Right hindlimb (tissue), 1 donor: ENCODE measurements around the gene HIC1.
A peak's percentile ranks its signal among the peaks of the same experiment; 100 is the strongest.

ENCODE experiments used
- DNase-seq: peaks from one replicate; pipeline ENCODE4 v3.0.0-alpha.2; 2018

HIC1 gene

DNA sequence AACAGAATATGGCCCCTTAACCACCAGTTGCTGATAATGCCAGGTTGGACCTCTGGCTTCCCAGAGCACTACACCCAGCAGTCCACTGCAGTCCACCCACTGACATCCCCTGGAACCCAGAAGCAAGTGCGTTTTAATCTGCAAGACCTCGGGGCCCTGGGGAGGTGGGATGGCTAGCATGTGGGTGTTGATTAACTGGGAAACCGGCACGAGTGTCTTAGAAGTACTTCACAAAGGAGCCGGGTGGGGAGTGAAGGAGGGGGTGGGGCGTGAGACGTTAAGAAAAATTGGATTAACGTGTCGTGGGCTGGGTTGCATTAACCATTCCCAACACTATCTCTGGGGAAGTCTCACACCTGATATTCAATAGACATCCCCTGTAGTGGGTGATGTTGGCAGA is 6.1 kb upstream of the HIC1 start:
- DNase-seq = no peak

DNA sequence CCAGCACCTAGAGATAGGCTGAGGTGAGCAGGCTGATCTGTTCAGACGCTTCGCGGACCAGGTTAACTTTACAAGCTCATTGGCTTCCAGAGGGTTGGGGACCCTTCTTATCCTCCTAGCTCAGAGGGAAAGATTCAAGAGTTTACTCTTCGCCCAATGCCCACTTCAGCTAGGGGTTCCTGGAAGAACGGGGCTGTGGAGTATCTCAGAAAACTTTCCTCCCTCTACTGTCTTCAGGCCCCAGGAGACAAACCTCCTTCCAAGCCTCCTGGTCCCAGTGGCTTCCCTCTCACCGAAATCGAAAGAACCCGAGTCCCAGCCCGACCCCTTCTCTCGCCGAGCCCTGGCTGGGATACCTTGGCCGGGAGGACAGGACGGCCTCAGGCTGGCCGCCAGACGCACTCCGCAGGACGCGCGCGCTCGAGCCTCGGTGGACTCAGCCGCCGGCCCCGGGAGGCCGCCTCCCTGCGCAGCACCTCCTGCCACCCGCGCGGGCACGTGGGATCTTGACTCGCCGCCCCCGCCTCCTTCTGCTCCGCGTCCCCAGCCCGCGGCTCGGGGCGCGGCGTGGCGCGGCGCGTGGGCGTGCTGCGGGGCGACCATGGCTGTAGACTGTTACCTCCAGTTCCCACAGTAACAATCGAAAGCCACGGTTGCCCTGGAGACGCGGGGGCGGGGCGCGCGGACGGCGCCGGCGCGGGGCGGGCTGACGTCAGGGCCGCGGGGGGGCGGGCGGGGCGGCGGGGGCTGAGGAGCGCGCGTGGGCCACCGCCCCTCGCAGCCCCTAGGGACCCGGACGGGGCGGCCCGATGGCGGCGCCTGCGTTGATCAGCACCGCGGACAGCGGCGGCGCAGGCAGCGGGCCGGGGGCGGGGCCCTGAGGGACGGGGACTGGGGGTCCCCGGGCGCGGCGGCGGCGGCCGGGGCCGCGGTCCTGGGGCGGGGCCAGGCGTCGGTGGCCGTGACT is 5.3 kb upstream of the HIC1 start:
- peak; percentile 93 for DNase-seq

DNA sequence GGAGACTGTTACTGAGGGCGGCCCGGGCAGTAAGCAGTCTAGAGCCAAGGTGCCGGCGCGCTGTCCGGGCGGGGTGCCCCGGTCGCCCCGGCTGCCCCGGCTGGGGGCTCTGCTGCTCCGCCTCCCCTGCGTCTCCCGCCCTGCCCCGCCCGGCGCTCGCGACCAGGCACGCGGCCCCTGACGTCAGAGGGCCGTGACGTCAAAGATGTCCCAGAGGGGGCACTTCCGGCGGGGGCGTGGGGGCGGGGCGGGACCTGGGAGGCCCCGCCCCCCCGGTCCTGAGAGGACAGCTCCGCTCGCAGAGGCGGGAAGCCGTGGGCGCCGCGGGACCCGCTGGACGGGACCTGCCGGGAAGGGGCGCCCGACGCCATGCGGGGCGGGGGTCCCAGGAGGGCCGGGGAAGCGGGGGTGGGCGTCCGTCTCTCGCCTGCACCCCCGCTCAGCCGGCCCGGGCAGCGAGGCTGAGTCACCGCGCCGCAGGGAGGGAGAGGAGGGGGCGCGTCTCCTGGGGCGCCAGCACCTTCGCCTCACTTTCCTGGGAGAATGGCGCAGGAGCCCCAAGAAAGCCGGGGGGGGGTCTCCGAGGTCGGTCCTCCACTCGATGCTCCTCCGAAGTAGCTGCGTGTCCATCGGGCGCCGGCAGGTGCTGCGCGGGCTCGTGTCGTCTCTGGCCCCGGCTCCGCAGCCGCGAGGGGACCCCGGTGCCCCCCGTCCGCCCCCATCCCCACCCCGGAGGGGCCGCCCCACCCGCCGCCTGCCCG is 4.4 kb upstream of the HIC1 start:
- DNase-seq = peak; percentile 81

DNA sequence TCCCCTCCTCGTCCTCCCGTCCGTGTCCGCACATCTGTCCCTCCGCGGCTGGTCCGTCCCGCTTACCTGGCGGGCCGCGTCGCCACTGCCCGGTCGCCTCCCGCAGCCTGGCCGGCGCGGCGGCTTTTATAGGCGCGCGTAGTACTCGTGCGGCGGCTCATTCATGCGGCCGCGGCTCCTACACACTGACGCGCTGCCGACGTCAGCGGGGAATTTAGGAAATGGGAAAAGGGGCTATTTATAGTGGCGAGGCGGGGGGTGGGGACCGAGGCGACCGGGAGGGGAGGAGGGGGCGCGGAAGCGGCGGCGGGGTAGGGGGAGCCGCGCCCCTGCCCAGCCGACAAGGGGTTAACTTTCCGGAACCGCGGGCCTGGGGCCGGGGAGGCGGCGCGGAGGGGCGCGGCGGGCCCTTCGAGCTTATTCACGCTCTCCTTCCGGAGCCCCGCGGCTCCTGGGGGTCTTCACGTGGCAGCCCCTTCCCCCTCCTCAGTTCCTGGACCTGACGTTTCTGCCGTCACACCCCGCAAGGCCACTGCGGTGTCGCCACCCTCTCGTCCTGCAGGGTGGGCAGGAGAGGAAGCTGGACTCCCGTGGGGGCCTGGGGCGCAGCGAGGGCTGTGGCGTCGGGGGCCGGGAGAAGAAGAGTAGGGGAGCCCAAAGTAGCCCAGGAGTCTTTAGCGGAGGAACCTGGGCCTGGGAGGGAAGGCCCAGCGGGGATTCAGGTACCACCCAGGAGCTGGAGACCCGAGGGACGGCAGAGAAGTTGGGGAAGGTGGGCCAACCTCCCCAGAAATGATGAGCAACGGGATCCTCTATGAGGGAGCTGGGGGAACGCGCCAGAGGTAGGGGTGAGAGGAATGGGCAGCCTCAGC is 3.6 kb upstream of the HIC1 start:
- peak; percentile 53 for DNase-seq

DNA sequence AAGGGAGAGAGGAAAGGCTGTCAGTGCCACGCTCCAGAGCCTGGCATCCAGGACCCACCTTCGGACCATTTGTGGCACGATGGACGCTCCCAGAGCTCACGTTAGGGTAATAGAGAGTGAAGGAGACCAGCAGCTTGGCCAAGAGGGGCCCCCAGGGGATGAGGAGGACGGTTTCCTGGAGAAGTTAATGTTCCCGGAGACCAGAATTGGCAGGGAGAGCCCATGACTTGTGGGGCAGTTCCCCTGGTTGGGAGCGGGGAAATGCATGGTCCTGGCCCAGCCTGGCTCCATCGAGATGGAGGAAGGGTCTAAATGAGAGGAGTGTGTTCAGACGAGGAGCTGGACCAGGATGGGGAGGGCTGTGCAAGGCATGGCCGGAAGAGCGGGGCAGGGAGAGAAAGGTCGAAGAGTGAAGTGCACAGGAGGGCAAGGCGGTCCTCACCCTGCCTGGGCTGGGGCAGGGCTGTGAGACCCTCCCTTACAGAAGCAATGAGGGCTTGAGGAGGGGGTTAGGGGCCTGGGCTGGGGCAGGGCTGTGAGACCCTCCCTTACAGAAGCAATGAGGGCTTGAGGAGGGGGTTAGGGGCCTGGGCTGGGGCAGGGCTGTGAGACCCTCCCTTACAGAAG is 2.9 kb upstream of the HIC1 start:
- peak; percentile 41 for DNase-seq

DNA sequence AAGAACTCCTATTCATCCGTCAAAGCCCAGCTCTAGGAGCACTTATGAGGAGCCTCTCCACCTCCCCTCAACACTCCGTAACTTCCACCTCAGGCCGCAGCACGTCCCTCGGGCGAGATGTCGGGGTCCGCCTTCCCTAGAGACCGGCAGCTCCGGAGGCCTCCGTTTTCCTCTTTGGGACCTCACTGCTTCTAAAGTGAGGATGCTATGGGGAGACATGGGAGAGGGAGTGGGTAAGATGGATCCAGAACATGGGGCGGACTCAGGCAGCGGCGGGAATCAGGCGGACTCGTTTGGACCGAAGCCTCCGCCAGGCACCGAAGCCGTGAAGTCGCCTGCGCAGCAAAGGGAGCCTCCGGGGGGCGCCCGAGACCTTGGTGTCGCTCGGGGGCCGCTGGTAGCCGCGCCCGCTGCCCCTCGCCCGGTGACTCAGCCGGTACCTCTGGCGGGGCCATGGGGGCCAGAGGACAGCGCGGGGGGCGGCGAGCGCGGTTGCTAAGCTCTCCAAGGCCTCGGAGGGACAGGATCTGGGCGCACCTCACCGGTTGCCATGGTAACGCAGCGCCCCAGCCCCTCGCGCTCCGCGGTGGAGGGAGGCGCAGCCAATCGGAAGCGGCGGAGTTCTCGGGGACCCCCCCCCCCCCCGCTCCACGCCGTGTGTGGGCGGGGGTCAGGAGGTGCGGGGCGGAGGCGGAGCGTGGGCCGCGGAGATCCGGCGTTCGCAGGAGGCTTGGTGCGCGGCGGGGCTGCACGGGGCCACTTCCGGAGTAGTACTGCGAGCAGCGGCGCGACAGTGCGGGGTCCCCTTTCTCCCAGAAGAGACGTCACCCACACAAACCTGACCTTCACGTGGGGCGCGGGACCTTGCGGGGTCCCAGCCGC is 1.3 kb upstream of the HIC1 start:
- peak; percentile 86 for DNase-seq

DNA sequence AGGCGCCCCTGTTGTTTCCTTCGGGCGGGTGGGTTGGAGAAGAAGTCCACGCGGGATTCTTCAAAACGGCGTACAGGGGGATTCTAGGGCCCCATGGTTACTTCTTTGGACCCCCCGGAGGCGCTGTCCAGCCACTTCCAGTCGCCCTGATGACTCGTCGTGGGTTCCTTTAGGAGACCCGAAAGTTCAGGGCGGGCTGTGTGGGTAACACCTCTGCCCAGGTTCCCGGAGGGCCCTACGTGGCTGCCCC is 716 bp upstream of the HIC1 start:
- DNase-seq = no peak

DNA sequence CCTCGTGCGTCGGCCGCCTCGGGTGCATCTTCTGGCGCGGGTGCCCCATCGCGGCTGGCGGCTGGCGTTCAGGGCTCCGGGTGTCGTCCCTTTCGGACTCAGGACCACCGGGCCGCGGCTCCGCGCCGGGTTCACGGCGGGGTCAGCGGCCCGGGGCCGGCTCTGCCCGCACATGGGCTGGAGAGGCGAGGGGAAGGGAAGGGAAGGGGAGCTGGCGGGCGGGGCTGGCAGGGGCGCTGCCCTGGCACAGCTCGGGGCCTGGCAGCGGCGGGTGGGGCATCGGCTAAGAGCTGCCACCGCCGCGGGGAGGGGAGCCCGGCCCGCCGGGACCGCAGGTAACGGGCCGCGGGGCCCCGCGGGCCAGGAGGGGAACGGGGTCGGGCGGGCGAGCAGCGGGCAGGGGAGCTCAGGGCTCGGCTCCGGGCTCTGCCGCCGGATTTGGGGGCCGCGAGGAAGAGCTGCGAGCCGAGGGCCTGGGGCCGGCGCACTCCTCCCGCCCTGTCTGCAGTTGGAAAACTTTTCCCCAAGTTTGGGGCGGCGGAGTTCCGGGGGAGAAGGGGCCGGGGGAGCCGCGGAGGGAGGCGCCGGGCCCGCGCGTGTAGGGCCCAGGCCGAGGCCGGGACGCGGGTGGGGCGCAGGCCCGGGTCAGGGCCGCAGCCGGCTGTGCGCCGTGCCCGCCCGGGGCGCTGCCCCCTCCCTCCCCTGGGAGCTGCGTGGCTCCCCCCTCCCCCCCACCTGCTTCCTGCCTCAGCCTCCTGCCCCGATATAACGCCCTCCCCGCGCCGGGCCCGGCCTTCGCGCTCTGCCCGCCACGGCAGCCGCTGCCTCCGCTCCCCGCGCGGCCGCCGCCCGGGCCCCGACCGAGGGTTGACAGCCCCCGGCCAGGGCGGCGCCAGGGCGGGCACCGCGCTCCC is 646 bp downstream of the HIC1 start:
- peak; percentile 71 for DNase-seq

DNA sequence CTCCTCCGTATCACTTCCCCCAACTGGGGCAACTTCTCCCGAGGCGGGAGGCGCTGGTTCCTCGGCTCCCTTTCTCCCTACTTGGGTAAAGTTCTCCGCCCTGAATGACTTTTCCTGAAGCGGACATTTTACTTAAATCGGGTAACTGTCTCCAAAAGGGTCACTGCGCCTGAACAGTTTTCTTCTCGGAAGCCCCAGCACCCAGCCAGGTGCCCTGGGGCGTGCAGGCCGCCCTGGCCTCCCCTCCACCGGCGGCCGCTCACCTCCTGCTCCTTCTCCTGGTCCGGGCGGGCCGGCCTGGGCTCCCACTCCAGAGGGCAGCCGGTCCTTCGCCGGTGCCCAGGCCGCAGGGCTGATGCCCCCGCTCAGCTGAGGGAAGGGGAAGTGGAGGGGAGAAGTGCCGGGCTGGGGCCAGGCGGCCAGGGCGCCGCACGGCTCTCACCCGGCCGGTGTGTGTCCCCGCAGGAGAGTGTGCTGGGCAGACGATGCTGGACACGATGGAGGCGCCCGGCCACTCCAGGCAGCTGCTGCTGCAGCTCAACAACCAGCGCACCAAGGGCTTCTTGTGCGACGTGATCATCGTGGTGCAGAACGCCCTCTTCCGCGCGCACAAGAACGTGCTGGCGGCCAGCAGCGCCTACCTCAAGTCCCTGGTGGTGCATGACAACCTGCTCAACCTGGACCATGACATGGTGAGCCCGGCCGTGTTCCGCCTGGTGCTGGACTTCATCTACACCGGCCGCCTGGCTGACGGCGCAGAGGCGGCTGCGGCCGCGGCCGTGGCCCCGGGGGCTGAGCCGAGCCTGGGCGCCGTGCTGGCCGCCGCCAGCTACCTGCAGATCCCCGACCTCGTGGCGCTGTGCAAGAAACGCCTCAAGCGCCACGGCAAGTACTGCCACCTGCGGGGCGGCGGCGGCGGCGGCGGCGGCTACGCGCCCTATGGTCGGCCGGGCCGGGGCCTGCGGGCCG is 1.6 kb downstream of the HIC1 start:
- DNase-seq = peak; percentile 48

DNA sequence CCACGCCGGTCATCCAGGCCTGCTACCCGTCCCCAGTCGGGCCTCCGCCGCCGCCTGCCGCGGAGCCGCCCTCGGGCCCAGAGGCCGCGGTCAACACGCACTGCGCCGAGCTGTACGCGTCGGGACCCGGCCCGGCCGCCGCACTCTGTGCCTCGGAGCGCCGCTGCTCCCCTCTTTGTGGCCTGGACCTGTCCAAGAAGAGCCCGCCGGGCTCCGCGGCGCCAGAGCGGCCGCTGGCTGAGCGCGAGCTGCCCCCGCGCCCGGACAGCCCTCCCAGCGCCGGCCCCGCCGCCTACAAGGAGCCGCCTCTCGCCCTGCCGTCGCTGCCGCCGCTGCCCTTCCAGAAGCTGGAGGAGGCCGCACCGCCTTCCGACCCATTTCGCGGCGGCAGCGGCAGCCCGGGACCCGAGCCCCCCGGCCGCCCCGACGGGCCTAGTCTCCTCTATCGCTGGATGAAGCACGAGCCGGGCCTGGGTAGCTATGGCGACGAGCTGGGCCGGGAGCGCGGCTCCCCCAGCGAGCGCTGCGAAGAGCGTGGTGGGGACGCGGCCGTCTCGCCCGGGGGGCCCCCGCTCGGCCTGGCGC is 2.4 kb downstream of the HIC1 start:
- peak; percentile 55 for DNase-seq

DNA sequence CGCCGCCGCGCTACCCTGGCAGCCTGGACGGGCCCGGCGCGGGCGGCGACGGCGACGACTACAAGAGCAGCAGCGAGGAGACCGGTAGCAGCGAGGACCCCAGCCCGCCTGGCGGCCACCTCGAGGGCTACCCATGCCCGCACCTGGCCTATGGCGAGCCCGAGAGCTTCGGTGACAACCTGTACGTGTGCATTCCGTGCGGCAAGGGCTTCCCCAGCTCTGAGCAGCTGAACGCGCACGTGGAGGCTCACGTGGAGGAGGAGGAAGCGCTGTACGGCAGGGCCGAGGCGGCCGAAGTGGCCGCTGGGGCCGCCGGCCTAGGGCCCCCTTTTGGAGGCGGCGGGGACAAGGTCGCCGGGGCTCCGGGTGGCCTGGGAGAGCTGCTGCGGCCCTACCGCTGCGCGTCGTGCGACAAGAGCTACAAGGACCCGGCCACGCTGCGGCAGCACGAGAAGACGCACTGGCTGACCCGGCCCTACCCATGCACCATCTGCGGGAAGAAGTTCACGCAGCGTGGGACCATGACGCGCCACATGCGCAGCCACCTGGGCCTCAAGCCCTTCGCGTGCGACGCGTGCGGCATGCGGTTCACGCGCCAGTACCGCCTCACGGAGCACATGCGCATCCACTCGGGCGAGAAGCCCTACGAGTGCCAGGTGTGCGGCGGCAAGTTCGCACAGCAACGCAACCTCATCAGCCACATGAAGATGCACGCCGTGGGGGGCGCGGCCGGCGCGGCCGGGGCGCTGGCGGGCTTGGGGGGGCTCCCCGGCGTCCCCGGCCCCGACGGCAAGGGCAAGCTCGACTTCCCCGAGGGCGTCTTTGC is 3.1 kb downstream of the HIC1 start:
- peak; percentile 45 for DNase-seq

DNA sequence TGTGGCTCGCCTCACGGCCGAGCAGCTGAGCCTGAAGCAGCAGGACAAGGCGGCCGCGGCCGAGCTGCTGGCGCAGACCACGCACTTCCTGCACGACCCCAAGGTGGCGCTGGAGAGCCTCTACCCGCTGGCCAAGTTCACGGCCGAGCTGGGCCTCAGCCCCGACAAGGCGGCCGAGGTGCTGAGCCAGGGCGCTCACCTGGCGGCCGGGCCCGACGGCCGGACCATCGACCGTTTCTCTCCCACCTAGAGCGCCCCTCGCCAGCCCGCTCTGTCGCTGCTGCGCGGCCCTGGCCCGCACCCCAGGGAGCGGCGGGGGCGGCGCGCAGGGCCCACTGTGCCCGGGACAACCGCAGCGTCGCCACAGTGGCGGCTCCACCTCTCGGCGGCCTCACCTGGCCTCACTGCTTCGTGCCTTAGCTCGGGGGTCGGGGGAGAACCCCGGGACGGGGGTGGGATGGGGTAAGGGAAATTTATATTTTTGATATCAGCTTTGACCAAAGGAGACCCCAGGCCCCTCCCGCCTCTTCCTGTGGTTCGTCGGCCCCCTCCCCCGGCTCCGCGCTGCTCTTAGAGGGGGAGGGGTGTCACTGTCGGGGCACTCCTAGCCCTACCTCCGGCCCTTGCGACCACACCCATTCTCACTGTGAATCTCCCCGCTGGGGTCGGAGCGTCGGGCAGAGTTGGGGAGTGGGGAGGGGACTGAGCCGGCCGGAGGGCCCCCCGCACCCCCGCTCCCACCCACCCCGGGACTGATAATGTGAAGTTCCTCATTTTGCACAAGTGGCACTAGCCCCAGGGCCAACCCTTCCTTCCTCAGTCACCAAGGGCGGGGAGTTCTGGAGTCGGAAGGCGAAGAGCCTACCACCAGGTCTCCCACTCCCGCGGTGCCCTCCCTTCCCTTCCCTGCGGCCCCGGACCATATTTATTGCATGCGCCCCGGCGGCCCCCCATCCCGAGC is 4.0 kb downstream of the HIC1 start:
- peak; percentile 72 for DNase-seq

DNA sequence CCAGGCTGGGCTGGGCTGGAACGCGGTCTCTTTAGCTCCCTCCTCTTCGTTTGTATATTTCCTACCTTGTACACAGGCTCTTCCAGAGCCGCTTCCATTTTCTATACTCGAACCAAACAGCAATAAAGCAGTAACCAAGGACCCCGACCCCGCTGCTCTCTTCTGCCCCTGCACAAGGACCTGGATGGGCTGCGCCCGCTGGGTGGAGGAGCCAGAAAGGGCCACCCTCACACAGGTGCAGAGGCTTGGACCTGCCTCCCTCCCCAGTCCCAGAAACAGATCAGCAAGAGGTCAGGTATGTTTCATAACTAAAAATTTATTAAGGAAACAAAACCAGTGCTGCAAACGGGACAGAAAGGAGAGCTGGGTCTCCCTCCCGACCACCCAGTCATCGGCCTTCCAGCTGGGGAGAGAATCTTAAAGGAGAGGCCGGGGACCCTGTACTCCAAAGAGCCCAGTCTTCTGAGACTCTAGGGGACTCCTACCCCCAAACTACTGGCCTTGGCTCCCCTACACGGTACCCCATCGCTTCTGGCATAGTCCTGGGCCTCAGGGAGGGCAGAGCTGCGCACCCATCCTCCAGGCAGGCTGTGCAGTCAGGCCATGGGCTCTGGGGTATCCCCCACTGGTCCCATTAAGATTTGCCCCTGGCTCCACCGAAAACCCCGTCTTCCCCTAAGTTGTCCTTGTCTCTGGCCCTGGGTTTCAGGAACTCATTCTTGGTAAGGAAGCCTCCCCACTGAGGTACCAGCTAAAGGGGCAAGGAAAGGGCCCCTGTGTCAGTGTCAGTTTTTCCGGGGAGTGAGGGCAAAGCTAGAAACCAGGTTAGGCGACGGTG is 4.9 kb downstream of the HIC1 start:
- no peak for DNase-seq

DNA sequence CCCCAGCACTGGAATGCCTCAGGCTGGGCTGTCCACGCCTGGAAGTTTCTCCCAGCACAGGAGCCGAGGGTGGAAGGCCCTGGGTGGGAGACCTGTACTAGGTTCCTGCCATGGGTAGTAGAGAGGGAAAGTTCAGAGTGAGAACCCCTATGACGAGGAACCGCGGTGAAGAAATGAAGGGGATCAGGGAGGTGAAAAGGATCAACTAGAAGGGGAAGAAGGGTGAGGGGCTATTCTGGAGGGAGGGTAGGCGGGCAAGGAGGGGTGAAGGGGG is 5.4 kb downstream of the HIC1 start:
- DNase-seq = no peak

DNA sequence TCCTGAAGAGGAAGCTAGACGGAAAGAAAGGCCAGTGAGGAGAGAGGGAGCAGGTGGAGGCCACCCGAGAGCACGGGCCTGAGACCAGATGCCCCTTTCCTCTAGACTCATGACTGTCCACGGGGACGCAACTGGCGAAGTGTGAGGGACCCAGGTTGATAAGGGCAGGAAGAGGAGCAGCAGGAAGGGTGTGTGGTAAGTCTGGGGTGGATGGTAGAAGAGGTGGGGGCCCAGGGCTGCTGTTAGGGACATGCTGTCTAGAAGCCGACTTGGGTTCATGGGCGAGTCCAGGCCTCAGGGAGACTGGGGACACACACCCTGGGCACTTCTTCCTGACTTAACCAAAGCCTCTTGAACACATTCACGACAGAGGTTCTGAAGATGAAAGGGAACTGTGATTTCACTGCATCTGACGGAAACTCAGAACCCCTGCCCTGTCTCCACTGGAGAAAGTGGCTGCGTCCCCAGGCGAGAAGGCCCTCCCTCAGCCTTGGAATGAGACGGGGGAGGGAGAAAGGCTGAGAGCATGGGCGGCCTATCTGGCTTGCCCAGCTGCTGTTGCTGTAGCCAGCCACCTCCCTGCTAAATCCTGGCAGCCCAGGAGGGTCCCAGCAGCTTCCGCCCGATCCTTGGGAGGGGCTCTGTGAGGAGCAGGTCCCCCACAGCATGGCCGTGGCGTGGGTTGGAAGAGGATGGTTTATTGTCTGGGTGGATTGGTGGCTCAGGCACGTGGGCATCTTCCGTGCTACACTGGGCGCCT is 6.0 kb downstream of the HIC1 start:
- DNase-seq = no peak
